Endometrial microvascular endothelial cells (primary cell): ENCODE results near the gene NCK2. TPM values are rescaled to one million over a fixed set of nuclear protein-coding genes. Genes with fewer than 3 reads are reported as not detected.

Experiments
- in situ Hi-C: cut with HindIII; loops from 2 replicates; pipeline ENCODE4 v1.10.0; 2017; ENCODE audit warnings: low sequenced_read_pairs, low pct_unique_long_range_greater_than_20kb; ENCODE audit errors: inconsistent ontology term
- total RNA-seq: library from RNA; depleted of rRNA; stranded (reverse); fragments of >200 nt; gene quantifications from one replicate; pipeline ENCODE4 v1.2.3, GENCODE V29; 2015; ENCODE audit errors: inconsistent ontology term

The NCK2 gene
- total RNA-seq, result 23.2 TPM

GRCh38 chr2:105744909-105745853 lies at the start of gene NCK2:
TSS of gene NCK2 (plus strand) at chr2:105744912. CDS start at chr2:105855064, 110,152 bp downstream.
- in situ Hi-C loops, result no loop called here

GRCh38 chr2:105697781-105698449 lies 46.8 kb upstream of the NCK2 start:
- in situ Hi-C loops, result no loop called here

- in situ Hi-C loops, result no loop called here
These were observed 45.9 kb upstream of the NCK2 start for GRCh38 chr2:105698820-105699219.

GRCh38 chr2:105701042-105701441 lies 43.7 kb upstream of the NCK2 start:
- in situ Hi-C loops, result no loop called here

GRCh38 chr2:105708697-105709096 lies 36.0 kb upstream of the NCK2 start:
- in situ Hi-C loops, result no loop called here

- in situ Hi-C loops, result no loop called here
These were observed 33.3 kb upstream of the NCK2 start for GRCh38 chr2:105711394-105711793.

- in situ Hi-C loops, result no loop called here
These were observed 32.4 kb upstream of the NCK2 start for GRCh38 chr2:105712166-105712915.

- in situ Hi-C loops, result no loop called here
These were observed 31.6 kb upstream of the NCK2 start for GRCh38 chr2:105712981-105713596.

- in situ Hi-C loops, result no loop called here
These were observed 30.6 kb upstream of the NCK2 start for GRCh38 chr2:105714141-105714540.

GRCh38 chr2:105718846-105719481 lies 25.7 kb upstream of the NCK2 start:
- in situ Hi-C loops, result no loop called here

GRCh38 chr2:105721991-105722511 lies 22.7 kb upstream of the NCK2 start:
- in situ Hi-C loops, result no loop called here

GRCh38 chr2:105722726-105723297 lies 21.9 kb upstream of the NCK2 start:
- in situ Hi-C loops, result no loop called here

- in situ Hi-C loops, result no loop called here
These were observed 21.3 kb upstream of the NCK2 start for GRCh38 chr2:105723431-105723830.

GRCh38 chr2:105725388-105725787 lies 19.3 kb upstream of the NCK2 start:
- in situ Hi-C loops, result no loop called here

GRCh38 chr2:105730170-105730569 lies 14.5 kb upstream of the NCK2 start:
- in situ Hi-C loops, result no loop called here

- in situ Hi-C loops, result no loop called here
These were observed 13.2 kb upstream of the NCK2 start for GRCh38 chr2:105731511-105731910.

- in situ Hi-C loops, result no loop called here
These were observed 12.6 kb upstream of the NCK2 start for GRCh38 chr2:105732101-105732500.
